HG02970 (cell line): ENCODE measurements around the gene ZNF195.
"Not testable (repeated sequence)": the region's sequence is repeated elsewhere in the genome, so short reads cannot be mapped to it uniquely, and the experiment has no call there.

Source experiments
- ATAC-seq: cut with Tn5 transposase; IDR thresholded peaks from one replicate; pipeline ENCODE4 v1.9.1; 2021; ENCODE audit warnings: mild to moderate bottlenecking, moderate library complexity, moderate number of reproducible peaks; ENCODE audit not compliant: unreplicated experiment, low FRiP score

The ZNF195 gene

GRCh38 chr11:3357994-3358676, 20.8 kb downstream of the ZNF195 start:
- no peak for ATAC-seq

- ATAC-seq: no peak
These were observed 21.6 kb downstream of the ZNF195 start for GRCh38 chr11:3357302-3357701.

- no peak for ATAC-seq
These were observed 22.1 kb downstream of the ZNF195 start for GRCh38 chr11:3356858-3357257.

- ATAC-seq: no peak
These were observed 25.9 kb downstream of the ZNF195 start for GRCh38 chr11:3353066-3353465.

GRCh38 chr11:3347127-3347526, 31.8 kb downstream of the ZNF195 start:
- ATAC-seq: no peak

GRCh38 chr11:3346587-3346986, 32.4 kb downstream of the ZNF195 start:
- ATAC-seq: no peak

GRCh38 chr11:3345736-3346135, 33.2 kb downstream of the ZNF195 start:
- no peak for ATAC-seq

- no peak for ATAC-seq
These were observed 34.4 kb downstream of the ZNF195 start for GRCh38 chr11:3344327-3345174.

GRCh38 chr11:3342709-3343108, 36.2 kb downstream of the ZNF195 start:
- ATAC-seq: no peak

GRCh38 chr11:3341298-3341697, 37.6 kb downstream of the ZNF195 start:
- ATAC-seq: no peak

- no peak for ATAC-seq
These were observed 38.9 kb downstream of the ZNF195 start for GRCh38 chr11:3340025-3340424.

GRCh38 chr11:3339340-3339624, 39.7 kb downstream of the ZNF195 start:
- ATAC-seq: no peak

- ATAC-seq: no peak
These were observed 40.2 kb downstream of the ZNF195 start for GRCh38 chr11:3338569-3339339.

GRCh38 chr11:3336420-3336819, 42.5 kb downstream of the ZNF195 start:
- ATAC-seq: not testable (repeated sequence)

- ATAC-seq: not testable (repeated sequence)
These were observed 45.8 kb downstream of the ZNF195 start for GRCh38 chr11:3333157-3333556.

GRCh38 chr11:3331078-3331477, 47.9 kb downstream of the ZNF195 start:
- ATAC-seq: not testable (repeated sequence)

GRCh38 chr11:3330064-3330463, 48.9 kb downstream of the ZNF195 start:
- ATAC-seq: not testable (repeated sequence)

- ATAC-seq: not testable (repeated sequence)
These were observed 50.4 kb downstream of the ZNF195 start for GRCh38 chr11:3328503-3328902.

GRCh38 chr11:3326450-3326849, 52.5 kb downstream of the ZNF195 start:
- not testable (repeated sequence) for ATAC-seq

GRCh38 chr11:3324724-3325123, 54.2 kb downstream of the ZNF195 start:
- not testable (repeated sequence) for ATAC-seq
